D721Med (cell line): ENCODE measurements around the gene SF1.

Experiments used
- DNase-seq: peaks from one replicate; pipeline ENCODE4 v3.0.0; 2011; ENCODE audit warnings: low spot score; ENCODE audit not compliant: insufficient read length
- FAIRE-seq: peaks from 2 replicates; lab custom pipeline; 2011; peaks lifted over from hg19 to GRCh38; lab: Jason Lieb, UNC
- TF ChIP-seq, protein P1 (sequence below): IDR thresholded peaks from 2 replicates; pipeline ENCODE4 v1.5.1; 2012; ENCODE audit warnings: mild to moderate bottlenecking, control low read depth; ENCODE audit not compliant: insufficient read depth; ENCODE audit errors: missing control alignments

SF1 gene

DNA sequence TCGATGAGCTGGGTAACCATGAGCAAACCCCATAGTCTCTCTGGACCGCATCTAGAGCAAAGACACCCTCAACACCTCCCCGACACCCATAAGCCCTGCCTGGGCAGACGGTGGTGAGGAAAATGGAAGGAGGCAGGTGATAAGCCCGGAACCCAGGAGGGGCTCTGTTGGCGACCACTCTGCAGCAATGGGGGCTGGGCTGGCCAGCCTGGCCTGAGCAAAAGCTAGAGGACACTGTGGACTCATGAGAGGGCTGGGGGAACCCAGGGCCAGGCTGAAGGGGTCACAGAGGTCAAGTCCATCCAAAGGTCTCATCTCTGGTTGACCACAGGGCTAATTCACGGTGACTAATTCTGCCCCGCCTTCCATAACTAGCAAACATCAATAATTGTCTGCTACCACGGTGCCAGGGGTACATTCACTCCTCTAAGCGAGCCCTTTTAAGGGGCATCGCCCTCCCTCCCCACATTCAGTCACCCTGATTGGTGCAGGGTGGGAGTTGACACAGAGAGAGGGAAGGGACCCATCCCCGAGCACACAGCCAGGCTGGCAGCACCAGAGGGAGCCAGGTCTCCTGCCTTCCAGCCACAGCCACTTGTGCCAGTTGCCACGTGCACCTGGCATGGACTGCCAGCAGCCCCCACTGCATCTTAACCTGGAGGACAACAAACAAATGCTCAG lies 22.5 kb downstream of the SF1 start:
- DNase-seq (no peak), FAIRE-seq (no peak)
- TF ChIP-seq, protein P1, sequence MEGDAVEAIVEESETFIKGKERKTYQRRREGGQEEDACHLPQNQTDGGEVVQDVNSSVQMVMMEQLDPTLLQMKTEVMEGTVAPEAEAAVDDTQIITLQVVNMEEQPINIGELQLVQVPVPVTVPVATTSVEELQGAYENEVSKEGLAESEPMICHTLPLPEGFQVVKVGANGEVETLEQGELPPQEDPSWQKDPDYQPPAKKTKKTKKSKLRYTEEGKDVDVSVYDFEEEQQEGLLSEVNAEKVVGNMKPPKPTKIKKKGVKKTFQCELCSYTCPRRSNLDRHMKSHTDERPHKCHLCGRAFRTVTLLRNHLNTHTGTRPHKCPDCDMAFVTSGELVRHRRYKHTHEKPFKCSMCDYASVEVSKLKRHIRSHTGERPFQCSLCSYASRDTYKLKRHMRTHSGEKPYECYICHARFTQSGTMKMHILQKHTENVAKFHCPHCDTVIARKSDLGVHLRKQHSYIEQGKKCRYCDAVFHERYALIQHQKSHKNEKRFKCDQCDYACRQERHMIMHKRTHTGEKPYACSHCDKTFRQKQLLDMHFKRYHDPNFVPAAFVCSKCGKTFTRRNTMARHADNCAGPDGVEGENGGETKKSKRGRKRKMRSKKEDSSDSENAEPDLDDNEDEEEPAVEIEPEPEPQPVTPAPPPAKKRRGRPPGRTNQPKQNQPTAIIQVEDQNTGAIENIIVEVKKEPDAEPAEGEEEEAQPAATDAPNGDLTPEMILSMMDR, result no peak

DNA sequence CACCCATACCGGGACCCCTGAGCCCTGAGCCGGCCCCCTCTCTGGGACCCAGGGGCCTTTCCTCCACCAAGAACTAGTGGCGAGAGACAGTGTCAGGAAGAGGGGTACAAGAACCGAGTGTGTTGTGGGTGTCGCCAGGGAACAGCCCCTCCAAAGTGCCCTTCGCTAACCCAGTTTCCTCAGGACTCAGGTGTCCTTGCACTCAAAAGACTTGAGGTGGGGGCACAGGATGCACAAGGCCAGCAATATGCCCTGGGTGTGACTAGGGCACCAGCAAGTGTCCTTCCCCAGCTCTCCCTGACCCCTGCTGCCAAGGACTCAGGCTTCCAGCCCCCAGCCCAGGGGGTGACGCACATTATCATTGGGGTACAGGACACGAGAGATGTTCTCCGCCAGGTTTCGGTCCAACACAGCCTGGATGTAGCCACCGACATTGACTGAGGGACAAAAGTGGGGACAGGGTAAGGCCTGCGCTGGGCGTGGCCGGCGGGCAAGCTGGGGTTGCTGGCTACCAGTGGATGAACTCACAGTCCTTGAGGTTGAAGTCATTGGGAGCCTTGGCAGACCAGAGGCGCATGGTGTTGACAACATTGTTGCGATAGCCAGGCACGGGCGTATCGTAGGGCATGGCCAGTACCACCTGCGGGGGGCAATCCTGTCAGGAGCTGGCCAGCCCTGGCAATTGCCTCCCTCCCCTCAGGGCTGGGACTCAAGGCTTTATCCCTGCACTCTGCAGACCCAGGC lies 23.3 kb downstream of the SF1 start:
- TF ChIP-seq, protein P1, result no peak
- no peak for DNase-seq
- FAIRE-seq, result no peak

DNA sequence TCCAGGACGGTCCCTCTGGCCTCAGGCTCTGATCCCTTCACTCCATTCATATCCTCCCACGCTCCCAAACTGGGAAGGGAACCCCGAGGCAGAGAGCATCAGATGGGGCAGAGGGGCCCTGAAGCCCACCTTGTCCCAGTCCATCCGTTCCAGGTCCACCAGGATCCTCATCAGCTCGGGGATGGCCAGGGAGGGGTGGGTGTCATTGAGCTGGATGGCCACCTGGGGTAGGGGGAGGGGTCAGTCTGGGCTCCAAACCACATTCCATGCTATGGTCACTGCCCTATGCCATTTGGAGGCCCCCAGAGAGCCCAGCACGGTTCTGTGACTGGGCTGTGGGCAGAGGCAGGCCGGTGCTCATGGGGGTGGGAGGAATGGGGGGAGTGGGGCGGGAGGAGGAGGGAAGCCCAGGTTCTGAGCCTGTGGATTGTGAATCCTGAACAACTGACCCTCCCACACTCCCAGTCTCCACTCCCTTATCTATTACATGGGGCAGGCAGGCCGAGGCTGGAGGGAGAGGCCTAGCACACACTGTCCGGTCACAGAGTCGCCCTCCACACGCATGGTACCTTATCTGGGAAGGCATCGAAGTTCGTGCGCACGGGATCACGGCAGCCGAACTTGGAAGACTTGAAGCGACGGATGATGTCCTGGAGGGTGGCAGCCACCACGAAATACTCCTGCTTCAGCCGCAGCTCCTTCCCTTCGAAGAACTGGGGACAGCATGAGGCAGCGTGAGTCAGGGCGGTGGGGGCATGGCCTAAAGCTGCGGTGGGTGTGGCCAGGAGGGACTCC lies 24.0 kb downstream of the SF1 start:
- no peak for DNase-seq
- no peak for FAIRE-seq
- TF ChIP-seq, protein P1, result no peak

DNA sequence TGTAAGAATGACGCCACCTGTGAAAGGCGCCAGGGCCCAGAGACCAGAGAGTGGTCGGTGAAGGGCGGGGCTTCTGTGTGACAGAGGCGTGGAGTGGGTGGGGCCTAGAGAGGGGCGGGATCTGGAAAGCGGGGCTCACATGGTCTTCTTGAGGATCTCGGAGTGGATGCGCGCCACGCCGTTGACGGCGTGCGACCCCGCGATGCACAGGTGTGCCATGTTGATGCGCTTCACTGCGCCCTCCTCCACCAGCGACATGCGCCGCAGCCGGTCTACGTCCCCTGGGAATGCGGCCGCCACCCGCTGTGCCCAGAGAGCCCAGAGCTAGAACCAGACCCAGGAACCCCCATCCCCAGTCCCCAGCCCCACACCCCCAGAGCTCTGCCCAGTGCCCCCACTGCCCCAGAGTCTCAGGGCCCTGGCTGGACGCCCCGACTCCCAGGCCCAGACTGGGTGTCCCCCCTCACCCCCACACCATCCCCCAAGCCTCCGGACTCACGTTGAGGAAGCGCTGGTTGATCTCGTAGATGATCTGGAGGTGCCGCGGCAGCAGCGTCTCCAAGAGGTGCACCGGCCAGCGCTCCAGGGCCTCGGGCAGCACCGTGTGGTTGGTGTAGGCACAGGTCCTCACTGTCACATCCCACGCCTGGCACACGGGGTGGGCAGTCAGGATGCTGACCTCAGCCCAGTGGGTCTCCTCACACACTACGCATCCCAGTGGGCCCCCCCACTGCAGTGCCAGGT lies 24.8 kb downstream of the SF1 start:
- no peak for FAIRE-seq
- DNase-seq, result no peak
- TF ChIP-seq, protein P1, result no peak

DNA sequence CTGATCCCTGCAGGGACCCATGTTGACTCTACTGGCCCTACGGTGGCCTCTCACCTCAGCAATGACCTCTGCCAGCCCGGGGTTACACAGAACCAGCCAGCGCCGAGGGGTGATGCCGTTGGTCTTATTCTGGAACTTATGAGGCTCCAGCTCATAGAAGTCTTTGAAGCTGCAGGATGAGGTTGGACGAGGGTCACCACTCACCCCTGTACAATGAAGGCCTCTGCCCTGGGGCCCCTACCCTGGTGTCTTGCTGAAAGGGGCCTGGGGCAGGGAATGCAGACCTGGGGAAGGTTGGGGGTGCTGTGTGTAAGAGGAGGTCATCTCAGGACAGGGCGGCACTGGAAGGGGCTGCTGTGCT lies 25.3 kb downstream of the SF1 start:
- TF ChIP-seq, protein P1, result no peak
- no peak for FAIRE-seq
- no peak for DNase-seq

DNA sequence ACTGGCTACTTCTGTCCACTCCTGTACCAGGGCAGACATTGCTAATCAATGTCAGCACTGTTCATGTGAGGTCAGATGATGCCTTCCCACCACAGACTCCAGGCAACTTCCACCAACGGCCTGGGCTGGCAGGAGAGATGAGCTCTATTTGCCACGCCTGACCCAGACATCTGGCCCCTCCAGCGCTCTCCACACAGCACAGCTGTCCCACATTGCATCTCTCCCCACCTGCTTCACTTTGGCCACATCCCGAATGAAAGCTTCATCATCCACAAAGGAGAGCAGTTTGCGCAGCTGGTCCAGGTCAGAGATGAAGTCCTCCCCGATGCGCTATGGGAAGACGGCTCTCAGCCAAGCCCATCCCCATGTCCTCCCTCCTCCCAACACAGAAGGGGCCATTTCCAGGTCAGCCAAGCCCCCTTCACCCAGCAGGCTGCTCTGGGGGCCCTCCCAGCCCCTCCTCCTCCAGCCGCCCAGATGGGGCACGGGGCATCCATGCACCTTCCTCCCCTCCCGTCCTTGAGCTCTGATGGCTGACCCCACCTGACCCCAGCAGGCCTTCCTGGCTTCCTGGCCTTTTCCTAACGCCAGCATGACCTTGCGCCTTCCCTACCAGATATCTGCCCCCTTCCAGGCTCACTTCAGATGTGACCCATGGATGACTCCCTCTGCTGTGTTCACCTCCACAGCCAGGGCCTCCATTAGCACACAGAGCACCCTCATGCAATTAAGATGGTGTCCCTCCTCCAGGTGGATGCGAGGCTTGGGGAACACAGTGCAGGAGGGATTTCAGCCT lies 26.0 kb downstream of the SF1 start:
- FAIRE-seq (no peak), DNase-seq (no peak)
- TF ChIP-seq, protein P1, result no peak
